Dedifferentiated amniotic fluid mesenchymal stem cell (primary cell): ENCODE measurements around the gene LMF1.

ENCODE experiments used
- DNase-seq: peaks from one replicate; pipeline ENCODE4 v3.0.0-alpha.2; 2016; ENCODE audit errors: extremely low spot score

LMF1 gene

GRCh38 chr16:912684-913613 lies 57.8 kb downstream of the LMF1 start:
- no peak for DNase-seq

- no peak for DNase-seq
These were observed 58.5 kb downstream of the LMF1 start for GRCh38 chr16:912322-912683.

GRCh38 chr16:911604-912321 lies 59.0 kb downstream of the LMF1 start:
- no peak for DNase-seq

GRCh38 chr16:911101-911500 lies 59.7 kb downstream of the LMF1 start:
- DNase-seq: no peak

- no peak for DNase-seq
These were observed 60.6 kb downstream of the LMF1 start for GRCh38 chr16:910181-910580.

DNA sequence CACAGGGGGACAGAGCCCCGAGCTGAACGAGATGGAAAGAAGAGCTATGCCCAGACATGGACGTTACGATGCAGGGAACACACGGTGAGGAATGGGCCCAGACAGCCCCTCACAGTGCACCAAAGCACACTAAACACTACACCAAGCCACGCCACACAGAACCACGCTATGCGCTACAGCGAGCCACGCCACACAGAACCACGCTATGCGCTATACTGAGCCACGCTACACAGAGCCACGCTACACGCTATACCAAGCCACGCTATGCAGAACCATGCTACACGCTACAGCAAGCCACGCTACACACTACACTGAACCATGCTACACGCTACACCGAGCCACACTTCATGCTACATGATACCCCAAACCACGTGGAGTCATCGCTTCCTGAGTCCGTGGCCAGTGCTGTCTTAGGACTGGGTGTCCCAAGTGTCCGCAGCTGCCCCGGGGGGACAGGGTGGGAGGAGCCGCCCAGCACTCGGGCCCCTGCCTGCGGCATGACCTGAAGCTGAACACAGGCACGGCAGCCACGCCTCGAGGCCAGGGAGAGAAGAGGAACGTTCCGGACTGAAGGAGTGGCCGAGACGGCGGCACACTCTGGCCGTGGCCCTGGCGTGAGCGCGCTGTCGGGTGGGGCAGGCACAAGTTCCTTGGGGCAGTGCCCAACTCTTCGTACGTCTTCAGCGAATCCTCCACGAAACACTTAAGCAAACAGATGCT lies 61.3 kb downstream of the LMF1 start:
- DNase-seq: no peak

DNA sequence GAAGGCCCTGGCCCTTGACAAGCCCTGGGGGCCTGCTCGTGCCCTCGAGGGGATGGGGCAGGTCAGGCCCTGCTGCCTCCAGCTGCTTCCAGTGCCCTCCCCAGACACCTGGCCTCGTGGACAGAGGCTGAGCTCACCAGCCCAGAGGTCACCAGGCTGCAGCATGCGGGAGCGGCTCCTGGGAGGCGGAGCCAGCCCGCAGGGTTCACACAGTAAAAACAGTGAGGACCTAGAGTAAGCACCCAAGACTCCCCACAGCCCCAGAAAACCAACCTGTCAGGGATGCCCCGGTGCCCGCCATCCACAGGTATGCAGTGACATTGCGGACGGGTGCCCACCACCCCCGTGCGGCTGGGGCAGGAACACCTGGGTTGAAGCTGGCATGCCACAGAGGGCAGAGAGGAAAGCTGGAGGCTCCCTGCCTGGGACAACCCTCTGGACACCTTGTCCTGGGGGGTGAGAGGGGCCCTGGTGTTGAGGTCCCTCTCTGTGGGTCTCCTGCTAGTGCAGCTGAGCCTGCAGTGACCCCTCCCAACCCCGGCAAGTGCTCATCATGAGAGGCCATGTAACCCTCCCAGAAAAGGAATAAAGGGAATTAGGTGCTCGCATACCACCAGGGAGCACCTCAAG lies 62.1 kb downstream of the LMF1 start:
- no peak for DNase-seq

GRCh38 chr16:907842-908241 lies 62.9 kb downstream of the LMF1 start:
- no peak for DNase-seq

DNA sequence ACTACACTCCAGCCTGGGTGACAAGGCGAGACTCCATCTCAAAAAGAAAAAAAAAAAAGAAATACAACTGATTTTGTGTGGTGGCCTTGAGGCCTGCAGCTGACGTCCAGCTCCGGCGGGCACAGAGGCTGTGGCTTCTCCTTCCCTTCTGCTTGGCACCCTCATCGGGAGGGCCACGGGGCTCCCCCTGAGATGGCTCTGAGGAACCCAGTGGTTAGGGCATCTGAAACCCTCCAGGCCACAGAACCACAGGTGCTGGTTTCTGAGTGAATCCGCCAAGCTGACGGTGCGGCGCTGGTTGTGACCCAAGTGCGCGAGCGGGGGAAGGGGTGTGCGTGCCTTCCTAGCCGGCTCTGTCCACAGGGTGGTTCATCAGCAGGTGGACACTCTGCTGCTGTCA lies 63.4 kb downstream of the LMF1 start:
- DNase-seq: no peak

- no peak for DNase-seq
These were observed 64.5 kb downstream of the LMF1 start for GRCh38 chr16:906296-906695.

GRCh38 chr16:901715-902601 lies 68.8 kb downstream of the LMF1 start:
- DNase-seq: no peak

GRCh38 chr16:901149-901548 lies 69.6 kb downstream of the LMF1 start:
- no peak for DNase-seq

DNA sequence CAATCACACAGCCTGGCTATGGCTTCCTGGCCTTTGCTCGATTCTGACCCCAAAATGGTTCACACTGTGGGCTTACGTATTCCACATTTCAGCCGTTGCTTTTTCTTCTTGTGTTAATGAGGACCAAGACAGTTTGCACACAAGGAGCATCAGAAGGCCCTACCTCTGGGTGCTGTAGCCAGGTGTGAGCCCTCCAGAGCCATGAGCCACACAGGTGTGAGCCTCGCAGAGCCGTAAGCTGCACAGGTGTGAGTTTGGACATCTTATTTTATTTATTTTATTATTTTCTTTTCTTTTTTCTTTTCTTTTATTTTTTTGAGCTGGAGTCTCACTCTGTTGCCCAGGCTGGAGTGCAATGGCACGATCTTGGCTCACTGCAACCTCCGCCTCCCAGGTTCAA lies 70.6 kb downstream of the LMF1 start:
- no peak for DNase-seq

GRCh38 chr16:899683-900060 lies 71.1 kb downstream of the LMF1 start:
- DNase-seq: no peak

GRCh38 chr16:898761-899682 lies 71.8 kb downstream of the LMF1 start:
- DNase-seq: no peak

- no peak for DNase-seq
These were observed 72.6 kb downstream of the LMF1 start for GRCh38 chr16:898216-898615.

GRCh38 chr16:897701-898100 lies 73.1 kb downstream of the LMF1 start:
- DNase-seq: no peak

DNA sequence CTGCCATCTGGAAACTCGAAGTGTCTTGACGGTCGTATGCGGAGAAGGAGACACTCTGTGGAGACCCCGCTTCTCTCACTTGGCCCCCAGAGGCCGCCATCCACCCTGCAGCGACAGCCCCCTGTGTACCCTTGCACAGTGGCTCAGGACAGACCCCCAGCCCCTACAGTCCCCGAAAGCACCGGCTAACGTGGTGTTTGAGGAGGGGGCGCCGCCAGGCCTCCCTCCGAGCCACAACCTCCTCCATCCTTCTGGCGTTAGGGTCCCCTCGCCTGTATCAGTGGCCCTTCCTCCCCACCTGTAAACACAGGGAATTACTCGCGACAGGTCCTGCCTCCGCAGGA lies 73.6 kb downstream of the LMF1 start:
- no peak for DNase-seq

- DNase-seq: no peak
These were observed 74.3 kb downstream of the LMF1 start for GRCh38 chr16:896261-897199.
